GM12873 (cell line): ENCODE measurements around the gene MOCS3.

Source experiments
- TF ChIP-seq, protein P1 (sequence below): IDR thresholded peaks from 2 replicates; pipeline ENCODE4 v1.5.1; 2012; ENCODE audit warnings: low read depth, mild to moderate bottlenecking, moderate library complexity, low read length, control low read depth; ENCODE audit not compliant: insufficient read depth; ENCODE audit errors: missing control alignments

MOCS3 gene

GRCh38 chr20:50932016-50932485 is 26.6 kb upstream of the MOCS3 start:
- TF ChIP-seq, protein P1, sequence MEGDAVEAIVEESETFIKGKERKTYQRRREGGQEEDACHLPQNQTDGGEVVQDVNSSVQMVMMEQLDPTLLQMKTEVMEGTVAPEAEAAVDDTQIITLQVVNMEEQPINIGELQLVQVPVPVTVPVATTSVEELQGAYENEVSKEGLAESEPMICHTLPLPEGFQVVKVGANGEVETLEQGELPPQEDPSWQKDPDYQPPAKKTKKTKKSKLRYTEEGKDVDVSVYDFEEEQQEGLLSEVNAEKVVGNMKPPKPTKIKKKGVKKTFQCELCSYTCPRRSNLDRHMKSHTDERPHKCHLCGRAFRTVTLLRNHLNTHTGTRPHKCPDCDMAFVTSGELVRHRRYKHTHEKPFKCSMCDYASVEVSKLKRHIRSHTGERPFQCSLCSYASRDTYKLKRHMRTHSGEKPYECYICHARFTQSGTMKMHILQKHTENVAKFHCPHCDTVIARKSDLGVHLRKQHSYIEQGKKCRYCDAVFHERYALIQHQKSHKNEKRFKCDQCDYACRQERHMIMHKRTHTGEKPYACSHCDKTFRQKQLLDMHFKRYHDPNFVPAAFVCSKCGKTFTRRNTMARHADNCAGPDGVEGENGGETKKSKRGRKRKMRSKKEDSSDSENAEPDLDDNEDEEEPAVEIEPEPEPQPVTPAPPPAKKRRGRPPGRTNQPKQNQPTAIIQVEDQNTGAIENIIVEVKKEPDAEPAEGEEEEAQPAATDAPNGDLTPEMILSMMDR, result no peak

DNA sequence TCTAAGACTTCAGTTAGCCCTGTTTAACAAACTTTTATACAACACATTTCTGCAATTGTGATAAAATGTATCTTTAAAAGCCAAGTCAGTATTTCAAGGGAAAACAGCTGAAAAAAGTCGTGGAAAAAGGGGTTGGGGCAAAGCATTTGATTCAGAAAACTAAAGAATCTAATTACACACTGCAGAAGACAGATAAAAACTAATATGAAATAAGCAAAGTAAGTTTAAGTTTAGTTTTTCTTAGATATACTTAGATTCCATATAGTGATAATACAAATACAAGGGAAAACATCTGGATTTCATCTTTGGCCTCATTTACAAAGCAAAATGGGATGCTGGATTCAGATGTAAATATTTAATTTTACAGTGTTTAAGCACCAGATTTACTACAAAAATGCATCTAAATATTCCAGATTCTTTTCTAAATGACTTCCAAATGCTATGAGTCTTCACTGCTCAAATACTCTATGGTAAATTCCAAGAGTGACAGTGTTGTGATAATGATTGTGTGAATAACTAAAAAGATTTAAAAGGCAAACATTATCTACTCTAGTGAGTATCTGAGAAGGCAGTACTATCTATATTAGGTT is 25.8 kb upstream of the MOCS3 start:
- TF ChIP-seq, protein P1, result no peak

DNA sequence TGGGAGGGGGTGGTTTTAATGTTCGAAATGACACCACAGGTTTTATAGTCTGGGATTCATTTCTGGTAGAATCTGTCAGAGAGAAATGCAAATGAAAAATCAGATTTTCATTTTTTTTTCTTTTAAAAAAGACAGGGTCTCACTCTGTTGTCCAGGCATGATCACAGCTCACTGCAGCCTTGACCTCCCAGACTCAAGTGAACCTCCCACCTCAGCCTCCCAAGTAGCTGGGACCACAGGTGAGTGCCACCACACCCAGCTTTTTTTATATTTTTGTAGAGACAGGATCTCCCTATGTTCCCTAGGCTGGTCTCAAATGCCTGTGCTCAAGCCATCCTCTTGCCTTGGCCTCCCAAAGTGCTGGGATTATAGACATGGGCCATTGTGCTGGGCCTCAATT is 25.0 kb upstream of the MOCS3 start:
- TF ChIP-seq, protein P1, result no peak

GRCh38 chr20:50943069-50943468 is 15.5 kb upstream of the MOCS3 start:
- TF ChIP-seq, protein P1, result no peak

- TF ChIP-seq, protein P1, result no peak
These were observed 10.4 kb upstream of the MOCS3 start for GRCh38 chr20:50948132-50948785.

DNA sequence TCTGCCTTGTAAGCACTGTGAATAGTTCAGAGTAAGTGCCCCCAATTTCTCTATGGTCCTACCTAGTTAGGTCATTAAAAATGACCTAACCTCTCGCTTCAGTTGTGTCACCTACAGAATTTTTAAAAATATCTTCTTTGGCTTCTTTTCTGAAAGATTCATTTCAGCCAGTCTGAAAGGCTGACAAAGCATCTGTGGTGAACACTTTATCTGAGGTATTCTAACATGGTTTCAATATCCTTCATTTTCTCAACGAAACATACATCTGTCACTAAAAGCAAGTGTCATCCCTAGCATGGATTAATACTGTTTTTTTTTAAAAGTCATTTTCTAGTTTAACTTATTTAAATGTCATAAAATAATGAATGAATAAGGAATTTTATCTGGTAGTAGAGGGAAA is 5.4 kb upstream of the MOCS3 start:
- TF ChIP-seq, protein P1, result no peak

GRCh38 chr20:50953821-50954220 is 4.8 kb upstream of the MOCS3 start:
- TF ChIP-seq, protein P1, result no peak
